Calu3 (cell line): ENCODE results near the gene TNS1. TPM values are rescaled to one million over a fixed set of nuclear protein-coding genes. Genes with fewer than 3 reads are reported as not detected.
A peak's percentile ranks its signal among the peaks of the same experiment; 100 is the strongest.

Source experiments
- BruUV-seq: library from RNA; stranded (reverse); fragments of 400-500 nt; replicated peaks from 2 replicates; lab custom pipeline; 2021; lab: Mats Ljungman, UMichigan
- CTCF ChIA-PET: fragments of 300-600 bp; sonication (Branson Sonifier 250); formaldehyde crosslinking; loops from one replicate; lab custom pipeline; 2022; ENCODE audit warnings: antibody characterized with exemption; lab: Charles Lee
- DNase-seq: peaks from one replicate; pipeline ENCODE4 v3.0.0; 2022
- H3K27ac Mint-ChIP-seq: one replicate; pipeline ENCODE4 v1.8.0; 2022; ENCODE audit warnings: mixed read lengths; ENCODE audit not compliant: unreplicated experiment
- H3K27me3 Mint-ChIP-seq: one replicate; pipeline ENCODE4 v1.8.0; 2022; ENCODE audit warnings: mixed read lengths; ENCODE audit not compliant: unreplicated experiment
- H3K36me3 Mint-ChIP-seq: one replicate; pipeline ENCODE4 v1.8.0; 2022; ENCODE audit warnings: mild to moderate bottlenecking, moderate library complexity, mixed read lengths; ENCODE audit not compliant: insufficient read depth, unreplicated experiment
- H3K4me1 Mint-ChIP-seq: one replicate; pipeline ENCODE4 v1.8.0; 2022; ENCODE audit warnings: mild to moderate bottlenecking, low read depth, mixed read lengths; ENCODE audit not compliant: unreplicated experiment
- H3K4me3 Mint-ChIP-seq: one replicate; pipeline ENCODE4 v1.8.0; 2022; ENCODE audit warnings: mild to moderate bottlenecking, low read depth, moderate library complexity, mixed read lengths; ENCODE audit not compliant: unreplicated experiment
- H3K9me3 Mint-ChIP-seq: one replicate; pipeline ENCODE4 v1.8.0; 2022; ENCODE audit warnings: low read depth, mixed read lengths; ENCODE audit not compliant: unreplicated experiment
- intact Hi-C: fragments of 100-400 bp; cut with micrococcal nuclease; formaldehyde crosslinking; loops from one replicate; pipeline ENCODE4 v1.10.0; 2022; ENCODE audit not compliant: unreplicated experiment
- total RNA-seq: library from RNA; stranded (reverse); gene quantifications from 2 replicates; pipeline ENCODE4 v1.2.3, GENCODE V29; 2022
- TF ChIP-seq, protein P1 (sequence below): fragments of 200-600 bp; IDR thresholded peaks from one replicate; pipeline ENCODE4 v1.8.0; 2022; ENCODE audit warnings: antibody characterized with exemption; ENCODE audit not compliant: unreplicated experiment

The TNS1 gene
- total RNA-seq, 1 experiment from 2014 or later, result 2.2 TPM

DNA sequence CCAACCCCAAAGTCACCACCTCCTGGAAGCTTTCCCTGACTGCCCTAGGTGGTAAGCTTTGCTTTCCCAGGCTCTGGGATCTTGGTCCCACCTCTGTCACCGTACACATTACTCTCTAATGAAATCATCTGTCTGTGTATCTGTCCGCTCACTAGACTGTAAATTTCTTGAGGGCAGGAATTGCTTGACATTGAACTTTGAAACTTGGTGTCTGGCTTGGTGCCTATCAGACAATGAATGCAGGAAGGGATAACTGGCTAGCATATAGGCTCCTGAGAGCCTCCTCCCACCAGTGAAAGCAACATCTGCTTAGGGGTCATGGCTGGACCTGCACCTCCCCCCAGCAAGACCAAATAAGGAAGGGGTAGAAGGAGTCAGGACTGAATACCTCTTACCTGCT, 155.7 kb downstream of the TNS1 start:
- Mint-ChIP-seq H3K4me1 (peaks cover 19% of the 10 kb centered on the region), H3K27ac (no peak overlapping the region), H3K9me3 (no peaks in the 10 kb centered on the region), H3K4me3 (no peak overlapping the region), H3K27me3 (no peaks in the 10 kb centered on the region), H3K36me3 (no peaks in the 10 kb centered on the region)
- TF ChIP-seq, protein P1, sequence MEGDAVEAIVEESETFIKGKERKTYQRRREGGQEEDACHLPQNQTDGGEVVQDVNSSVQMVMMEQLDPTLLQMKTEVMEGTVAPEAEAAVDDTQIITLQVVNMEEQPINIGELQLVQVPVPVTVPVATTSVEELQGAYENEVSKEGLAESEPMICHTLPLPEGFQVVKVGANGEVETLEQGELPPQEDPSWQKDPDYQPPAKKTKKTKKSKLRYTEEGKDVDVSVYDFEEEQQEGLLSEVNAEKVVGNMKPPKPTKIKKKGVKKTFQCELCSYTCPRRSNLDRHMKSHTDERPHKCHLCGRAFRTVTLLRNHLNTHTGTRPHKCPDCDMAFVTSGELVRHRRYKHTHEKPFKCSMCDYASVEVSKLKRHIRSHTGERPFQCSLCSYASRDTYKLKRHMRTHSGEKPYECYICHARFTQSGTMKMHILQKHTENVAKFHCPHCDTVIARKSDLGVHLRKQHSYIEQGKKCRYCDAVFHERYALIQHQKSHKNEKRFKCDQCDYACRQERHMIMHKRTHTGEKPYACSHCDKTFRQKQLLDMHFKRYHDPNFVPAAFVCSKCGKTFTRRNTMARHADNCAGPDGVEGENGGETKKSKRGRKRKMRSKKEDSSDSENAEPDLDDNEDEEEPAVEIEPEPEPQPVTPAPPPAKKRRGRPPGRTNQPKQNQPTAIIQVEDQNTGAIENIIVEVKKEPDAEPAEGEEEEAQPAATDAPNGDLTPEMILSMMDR, result no peak
- DNase-seq, result no peak
- BruUV-seq, result no TSS peak
- intact Hi-C loops, result no loop called here
- CTCF ChIA-PET, result no interaction called here

DNA sequence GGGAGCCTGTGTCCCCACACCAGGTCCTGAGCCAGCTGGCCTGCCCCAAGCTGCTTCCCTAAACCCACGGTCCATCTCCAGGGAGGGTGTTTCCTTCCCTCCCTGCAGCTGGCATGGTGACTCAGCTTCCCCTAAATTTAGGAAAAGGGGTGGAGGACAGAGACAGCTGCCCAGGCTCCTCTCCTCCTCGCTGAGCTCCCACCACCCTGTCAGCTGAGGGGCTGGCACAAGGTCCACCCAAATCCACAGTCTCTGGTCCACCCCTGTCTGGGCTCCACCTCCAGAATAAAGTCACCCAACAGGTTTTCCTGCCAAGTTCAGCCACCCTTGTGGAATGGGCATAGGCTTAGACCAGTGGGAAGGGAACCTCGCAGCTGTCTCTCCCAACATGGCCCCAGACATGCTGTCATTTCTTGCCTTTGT, 156.5 kb downstream of the TNS1 start:
- H3K4me3 Mint-ChIP-seq, result no peak overlapping the region
- peaks cover 13% of the 10 kb centered on the region for H3K4me1 Mint-ChIP-seq
- H3K9me3 Mint-ChIP-seq, result no peaks in the 10 kb centered on the region
- H3K27me3 Mint-ChIP-seq, result no peaks in the 10 kb centered on the region
- peak; percentile 38 for DNase-seq
- no TSS peak for BruUV-seq
- intact Hi-C loops, result no loop called here
- CTCF ChIA-PET, result no interaction called here
- no peak overlapping the region for H3K27ac Mint-ChIP-seq
- TF ChIP-seq, protein P1, result no peak
- no peaks in the 10 kb centered on the region for H3K36me3 Mint-ChIP-seq

DNA sequence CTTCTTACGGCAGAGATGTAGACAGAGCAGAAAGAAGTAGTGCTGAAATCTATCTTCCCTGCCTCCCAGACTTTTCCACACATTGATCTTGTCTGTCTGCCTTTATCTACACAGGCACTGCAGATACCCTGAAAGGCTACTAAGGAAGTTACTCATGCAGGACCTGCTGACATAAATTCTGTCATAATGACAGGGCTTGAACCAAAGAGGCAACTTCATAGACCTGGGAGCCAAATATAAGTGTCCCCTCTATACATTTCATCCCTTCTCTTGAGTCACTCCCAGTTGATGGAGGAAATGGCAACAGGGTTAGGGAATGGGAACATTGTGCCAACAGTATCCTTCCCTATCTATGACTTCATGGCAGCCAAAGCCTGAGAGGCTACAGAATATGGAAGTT, 157.5 kb downstream of the TNS1 start:
- H3K4me1 Mint-ChIP-seq, result peaks cover 2% of the 10 kb centered on the region
- H3K27ac Mint-ChIP-seq, result no peak overlapping the region
- no peaks in the 10 kb centered on the region for H3K9me3 Mint-ChIP-seq
- no peaks in the 10 kb centered on the region for H3K27me3 Mint-ChIP-seq
- no peaks in the 10 kb centered on the region for H3K36me3 Mint-ChIP-seq
- intact Hi-C loops, result no loop called here
- no peak for DNase-seq
- BruUV-seq, result no TSS peak
- H3K4me3 Mint-ChIP-seq, result no peak overlapping the region
- CTCF ChIA-PET, result no interaction called here
- TF ChIP-seq, protein P1, result no peak

DNA sequence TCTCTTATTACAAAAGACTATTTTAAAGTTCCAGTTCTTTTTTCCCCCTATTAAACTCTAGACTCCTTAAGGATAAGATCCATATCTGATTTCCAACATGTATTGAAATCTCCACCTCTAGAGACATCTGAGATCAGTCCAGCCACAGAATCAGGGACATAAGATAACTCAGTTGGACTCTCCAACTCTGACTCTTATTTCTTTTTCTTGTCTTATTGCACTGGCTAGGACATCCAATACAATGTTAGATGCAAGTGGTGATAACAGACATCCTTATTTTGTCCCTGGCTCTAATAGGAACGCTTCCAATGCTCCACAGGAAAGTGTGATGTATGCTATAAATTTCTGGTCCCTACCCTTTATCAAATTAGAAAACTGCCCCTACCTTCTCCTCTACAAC, 158.1 kb downstream of the TNS1 start:
- BruUV-seq, result no TSS peak
- TF ChIP-seq, protein P1, result no peak
- Mint-ChIP-seq H3K4me1 (no peaks in the 10 kb centered on the region), H3K27me3 (no peaks in the 10 kb centered on the region), H3K4me3 (no peak overlapping the region), H3K9me3 (no peaks in the 10 kb centered on the region), H3K27ac (no peak overlapping the region), H3K36me3 (no peaks in the 10 kb centered on the region)
- intact Hi-C loops, result no loop called here
- CTCF ChIA-PET, result no interaction called here
- DNase-seq, result no peak
